Activated CD4-positive, alpha-beta T cell treated with anti-CD3 and anti-CD28 coated beads, Interleukin-2, amount 10 ng/mL, durations not matched to agents 24 days and 14 days (primary cell): ENCODE data around the gene NDST1. TPM values are rescaled to one million over a fixed set of nuclear protein-coding genes. Genes with fewer than 3 reads are reported as not detected.

ENCODE experiments used
- DNase-seq: peaks from one replicate; pipeline ENCODE4 v3.0.0; 2022
- H3K27ac Mint-ChIP-seq: one replicate; pipeline ENCODE4 v1.8.0; 2022; ENCODE audit warnings: mild to moderate bottlenecking, mixed read lengths
- H3K27me3 Mint-ChIP-seq: one replicate; pipeline ENCODE4 v1.8.0; 2022; ENCODE audit warnings: mixed read lengths
- H3K36me3 Mint-ChIP-seq: one replicate; pipeline ENCODE4 v1.8.0; 2022; ENCODE audit warnings: low read depth, mild to moderate bottlenecking, mixed read lengths
- H3K4me1 Mint-ChIP-seq: one replicate; pipeline ENCODE4 v1.8.0; 2021; ENCODE audit warnings: mixed read lengths
- H3K4me3 Mint-ChIP-seq: one replicate; pipeline ENCODE4 v1.8.0; 2022; ENCODE audit warnings: mild to moderate bottlenecking, moderate library complexity, mixed read lengths
- H3K9me3 Mint-ChIP-seq: one replicate; pipeline ENCODE4 v1.8.0; 2021; ENCODE audit warnings: mixed read lengths
- intact Hi-C: fragments of 100-400 bp; cut with micrococcal nuclease; formaldehyde crosslinking; loops from one replicate; pipeline ENCODE4 v1.15.1; 2023
- total RNA-seq: library from RNA; stranded (reverse); gene quantifications from 2 replicates; pipeline ENCODE4 v1.2.3, GENCODE V29; 2022

NDST1 gene
- total RNA-seq, 1 donor from 2014 or later: 2.8 TPM

- DNase-seq: no peak
- H3K9me3 Mint-ChIP-seq: no peaks in the 10 kb centered on the region
- intact Hi-C loops: no loop called here
- H3K27ac Mint-ChIP-seq: no peak overlapping the region
- peaks cover 3% of the 10 kb centered on the region for H3K27me3 Mint-ChIP-seq
- no peaks in the 10 kb centered on the region for H3K4me1 Mint-ChIP-seq
- no peak overlapping the region for H3K4me3 Mint-ChIP-seq
- H3K36me3 Mint-ChIP-seq: no peaks in the 10 kb centered on the region
Observed at GRCh38 chr5:150497274-150497988, 10.5 kb upstream of the NDST1 start.

GRCh38 chr5:150497989-150498317, 10.0 kb upstream of the NDST1 start:
- Mint-ChIP-seq H3K27me3 (peaks cover 3% of the 10 kb centered on the region), H3K4me3 (no peak overlapping the region), H3K36me3 (no peaks in the 10 kb centered on the region), H3K27ac (no peak overlapping the region), H3K9me3 (no peaks in the 10 kb centered on the region), H3K4me1 (no peaks in the 10 kb centered on the region)
- intact Hi-C loops: no loop called here
- no peak for DNase-seq

- Mint-ChIP-seq H3K36me3 (no peaks in the 10 kb centered on the region), H3K27ac (no peak overlapping the region), H3K4me1 (no peaks in the 10 kb centered on the region), H3K27me3 (peaks cover 3% of the 10 kb centered on the region), H3K9me3 (no peaks in the 10 kb centered on the region), H3K4me3 (no peak overlapping the region)
- DNase-seq: no peak
- intact Hi-C loops: no loop called here
Observed at GRCh38 chr5:150498501-150498900, 9.4 kb upstream of the NDST1 start.

- no peaks in the 10 kb centered on the region for H3K9me3 Mint-ChIP-seq
- H3K4me3 Mint-ChIP-seq: no peak overlapping the region
- intact Hi-C loops: no loop called here
- peaks cover 3% of the 10 kb centered on the region for H3K27me3 Mint-ChIP-seq
- H3K4me1 Mint-ChIP-seq: no peaks in the 10 kb centered on the region
- no peaks in the 10 kb centered on the region for H3K36me3 Mint-ChIP-seq
- no peak for DNase-seq
- H3K27ac Mint-ChIP-seq: no peak overlapping the region
Observed at GRCh38 chr5:150498971-150499370, 9.0 kb upstream of the NDST1 start.

- no peak overlapping the region for H3K4me3 Mint-ChIP-seq
- intact Hi-C loops: no loop called here
- H3K36me3 Mint-ChIP-seq: no peaks in the 10 kb centered on the region
- no peak for DNase-seq
- H3K27ac Mint-ChIP-seq: no peak overlapping the region
- H3K9me3 Mint-ChIP-seq: no peaks in the 10 kb centered on the region
- H3K27me3 Mint-ChIP-seq: peaks cover 3% of the 10 kb centered on the region
- no peaks in the 10 kb centered on the region for H3K4me1 Mint-ChIP-seq
Observed at GRCh38 chr5:150499437-150499956, 8.4 kb upstream of the NDST1 start.

- Mint-ChIP-seq H3K4me1 (no peaks in the 10 kb centered on the region), H3K27ac (no peak overlapping the region), H3K36me3 (no peaks in the 10 kb centered on the region), H3K9me3 (no peaks in the 10 kb centered on the region), H3K4me3 (no peak overlapping the region), H3K27me3 (peaks cover 3% of the 10 kb centered on the region)
- intact Hi-C loops: no loop called here
- no peak for DNase-seq
Observed at GRCh38 chr5:150500328-150500841, 7.5 kb upstream of the NDST1 start.

GRCh38 chr5:150500905-150501304, 7.0 kb upstream of the NDST1 start:
- Mint-ChIP-seq H3K9me3 (no peaks in the 10 kb centered on the region), H3K27me3 (peaks cover 3% of the 10 kb centered on the region), H3K36me3 (no peaks in the 10 kb centered on the region), H3K4me1 (no peaks in the 10 kb centered on the region), H3K27ac (no peak overlapping the region), H3K4me3 (no peak overlapping the region)
- no peak for DNase-seq
- intact Hi-C loops: no loop called here

- intact Hi-C loops: no loop called here
- Mint-ChIP-seq H3K4me3 (no peak overlapping the region), H3K9me3 (no peaks in the 10 kb centered on the region), H3K27ac (no peak overlapping the region), H3K4me1 (no peaks in the 10 kb centered on the region), H3K36me3 (no peaks in the 10 kb centered on the region), H3K27me3 (peaks cover 3% of the 10 kb centered on the region)
- no peak for DNase-seq
Observed at GRCh38 chr5:150502106-150502505, 5.8 kb upstream of the NDST1 start.

GRCh38 chr5:150502847-150503246, 5.1 kb upstream of the NDST1 start:
- H3K4me3 Mint-ChIP-seq: no peak overlapping the region
- H3K27me3 Mint-ChIP-seq: peaks cover 3% of the 10 kb centered on the region
- no peaks in the 10 kb centered on the region for H3K9me3 Mint-ChIP-seq
- no peak for DNase-seq
- H3K36me3 Mint-ChIP-seq: no peaks in the 10 kb centered on the region
- H3K27ac Mint-ChIP-seq: no peak overlapping the region
- intact Hi-C loops: no loop called here
- no peaks in the 10 kb centered on the region for H3K4me1 Mint-ChIP-seq

- intact Hi-C loops: no loop called here
- H3K36me3 Mint-ChIP-seq: no peaks in the 10 kb centered on the region
- peaks cover 3% of the 10 kb centered on the region for H3K27me3 Mint-ChIP-seq
- H3K4me3 Mint-ChIP-seq: no peak overlapping the region
- no peak overlapping the region for H3K27ac Mint-ChIP-seq
- no peaks in the 10 kb centered on the region for H3K4me1 Mint-ChIP-seq
- no peaks in the 10 kb centered on the region for H3K9me3 Mint-ChIP-seq
- no peak for DNase-seq
Observed at GRCh38 chr5:150503386-150503785, 4.5 kb upstream of the NDST1 start.

GRCh38 chr5:150503977-150504620, 3.8 kb upstream of the NDST1 start:
- Mint-ChIP-seq H3K9me3 (no peaks in the 10 kb centered on the region), H3K27me3 (peaks cover 3% of the 10 kb centered on the region), H3K27ac (no peak overlapping the region), H3K4me1 (no peaks in the 10 kb centered on the region), H3K4me3 (no peak overlapping the region), H3K36me3 (no peaks in the 10 kb centered on the region)
- intact Hi-C loops: no loop called here
- DNase-seq: no peak

- intact Hi-C loops: no loop called here
- no peaks in the 10 kb centered on the region for H3K36me3 Mint-ChIP-seq
- no peak overlapping the region for H3K4me3 Mint-ChIP-seq
- H3K27ac Mint-ChIP-seq: no peak overlapping the region
- H3K27me3 Mint-ChIP-seq: peaks cover 3% of the 10 kb centered on the region
- H3K4me1 Mint-ChIP-seq: no peaks in the 10 kb centered on the region
- H3K9me3 Mint-ChIP-seq: no peaks in the 10 kb centered on the region
- DNase-seq: no peak
Observed at GRCh38 chr5:150505041-150505511, 2.9 kb upstream of the NDST1 start.

- H3K27me3 Mint-ChIP-seq: peaks cover 3% of the 10 kb centered on the region
Observed at GRCh38 chr5:150505816-150506215, 2.1 kb upstream of the NDST1 start.

GRCh38 chr5:150506571-150507473, 1.1 kb upstream of the NDST1 start:
- H3K9me3 Mint-ChIP-seq: no peaks in the 10 kb centered on the region
- no peak overlapping the region for H3K27ac Mint-ChIP-seq
- no peak overlapping the region for H3K4me3 Mint-ChIP-seq
- H3K4me1 Mint-ChIP-seq: no peaks in the 10 kb centered on the region
- peaks cover 3% of the 10 kb centered on the region for H3K27me3 Mint-ChIP-seq
- H3K36me3 Mint-ChIP-seq: no peaks in the 10 kb centered on the region
- intact Hi-C loops: no loop called here
- no peak for DNase-seq

More at GRCh38 chr5:150505816-150506215, 2.1 kb upstream of the NDST1 start:
- Mint-ChIP-seq H3K4me3 (no peak overlapping the region), H3K27ac (no peak overlapping the region), H3K9me3 (no peaks in the 10 kb centered on the region), H3K4me1 (no peaks in the 10 kb centered on the region), H3K36me3 (no peaks in the 10 kb centered on the region)
- no peak for DNase-seq
- intact Hi-C loops: no loop called here
